Muscle layer of duodenum (tissue), 2 donors: ENCODE measurements around the gene DLST.

Experiments used
- H3K27ac ChIP-seq: one replicate; pipeline ENCODE4 v1.7.0; 2013; ENCODE audit warnings: mild to moderate bottlenecking, low read length
- H3K27me3 ChIP-seq: one replicate; pipeline ENCODE4 v1.7.0; 2013; ENCODE audit warnings: low read depth, mild to moderate bottlenecking, control low read depth, low read length
- H3K36me3 ChIP-seq, 2 donors: one replicate each; pipeline ENCODE4 v1.7.0; 2013; ENCODE audit warnings: low read length in 2 of 2, control low read depth in 1 of 2, mild to moderate bottlenecking in 1 of 2; ENCODE audit not compliant: insufficient read depth in 2 of 2, control insufficient read depth in 1 of 2
- H3K4me1 ChIP-seq, 2 donors: one replicate each; pipeline ENCODE4 v1.7.0; 2013; ENCODE audit warnings: low read length in 2 of 2, mild to moderate bottlenecking in 2 of 2, control low read depth in 1 of 2, moderate library complexity in 1 of 2; ENCODE audit not compliant: insufficient read depth in 2 of 2, control insufficient read depth in 1 of 2
- H3K4me3 ChIP-seq, 2 donors: one replicate each; pipeline ENCODE4 v1.7.0; 2013; ENCODE audit warnings: low read length in 2 of 2, low read depth in 1 of 2, mild to moderate bottlenecking in 1 of 2
- H3K9me3 ChIP-seq, 2 donors: one replicate each; pipeline ENCODE4 v1.7.0; 2013; ENCODE audit warnings: low read length in 2 of 2, control low read depth in 1 of 2, mild to moderate bottlenecking in 1 of 2; ENCODE audit not compliant: control insufficient read depth in 1 of 2
- donor health status: healthy.

The DLST gene

DNA sequence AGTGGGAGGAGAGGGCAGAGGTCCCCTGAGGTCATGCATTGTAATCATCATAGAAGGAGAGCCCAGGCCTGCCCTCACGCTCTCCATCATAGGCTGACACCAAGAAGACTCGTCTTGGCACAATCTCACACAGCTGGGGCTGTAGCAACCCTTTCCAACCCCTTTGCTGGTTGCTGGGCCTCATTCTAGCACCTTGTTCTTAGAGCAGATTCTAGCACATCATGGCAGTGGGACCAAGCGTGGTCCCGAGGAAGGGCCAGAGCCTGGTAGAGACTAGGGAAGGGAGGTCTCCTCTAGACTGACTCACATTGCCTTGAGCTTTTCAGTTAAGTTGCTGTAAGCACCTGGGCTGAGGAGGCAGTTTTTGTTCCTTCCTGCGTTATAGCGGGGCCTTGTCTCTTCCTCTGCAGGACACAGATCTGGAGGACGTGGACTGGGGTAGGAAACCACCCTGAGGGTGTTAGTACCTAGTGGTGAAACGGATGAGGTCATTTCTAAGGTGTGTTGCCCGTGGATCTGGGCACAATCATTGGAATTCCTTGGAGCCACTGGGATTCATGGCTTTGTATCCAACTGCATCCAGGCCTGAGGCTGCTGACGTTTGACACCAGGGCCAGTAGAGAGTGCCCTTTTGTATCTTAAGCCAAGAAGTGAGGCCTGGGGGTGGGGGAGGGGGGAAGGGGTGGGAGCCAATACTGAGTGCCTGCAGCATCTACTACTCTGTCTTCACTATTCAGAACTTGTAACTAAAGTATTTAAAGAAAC is 21.4 kb downstream of the DLST start:
- no peak overlapping the region for H3K27ac ChIP-seq
- no peak overlapping the region for H3K4me3 ChIP-seq
- peaks cover 5 to 25% of the 10 kb centered on the region in 2 donors for H3K4me1 ChIP-seq
- H3K9me3 ChIP-seq = no peaks in the 10 kb centered on the region
- H3K27me3 ChIP-seq = no peaks in the 10 kb centered on the region
- H3K36me3 ChIP-seq = peaks cover 66 to 67% of the 10 kb centered on the region in 2 donors

DNA sequence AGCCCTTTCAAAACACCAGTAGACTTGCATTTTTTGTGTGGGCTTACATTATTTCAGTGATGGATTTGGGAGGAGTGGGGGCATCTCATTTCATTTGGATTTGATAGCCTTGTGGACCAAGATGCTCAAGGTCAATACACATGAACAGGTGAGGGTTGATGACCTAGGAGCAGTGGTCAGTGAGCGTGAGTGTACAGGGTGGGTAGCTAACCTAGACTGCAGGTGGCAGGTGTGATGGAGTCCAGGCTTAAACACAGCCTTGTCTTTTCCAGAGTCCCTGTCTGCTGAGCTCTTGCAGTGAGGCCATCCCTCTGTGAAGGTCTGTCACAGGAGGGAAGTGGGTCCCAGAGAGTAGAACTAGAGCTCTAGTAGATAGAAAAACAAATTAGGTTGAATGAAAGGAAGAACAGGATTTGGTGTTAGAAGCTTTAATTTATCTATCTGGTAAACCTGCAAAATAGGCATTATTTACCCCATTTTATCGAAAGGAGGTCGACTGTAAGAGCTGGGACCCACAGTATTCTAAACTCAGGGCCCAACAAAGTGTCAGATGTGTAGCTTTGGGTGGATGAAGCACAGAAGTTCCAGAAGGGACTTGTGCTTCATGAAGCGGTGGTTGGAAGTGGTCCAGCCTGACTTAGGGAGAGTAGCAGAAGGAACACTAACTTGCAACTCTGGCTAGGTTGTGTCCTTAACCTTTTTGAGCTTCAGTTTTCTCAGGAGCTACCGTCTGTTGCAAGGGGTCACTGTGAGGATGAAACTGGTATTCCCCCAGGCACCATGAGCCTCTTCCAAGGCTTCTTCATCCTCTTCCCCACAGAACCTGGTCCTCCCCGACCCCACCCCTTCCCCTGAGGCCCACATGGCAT is 23.2 kb downstream of the DLST start:
- no peak overlapping the region for H3K27ac ChIP-seq
- H3K9me3 ChIP-seq = no peaks in the 10 kb centered on the region
- peaks cover 49 to 50% of the 10 kb centered on the region in 2 donors for H3K36me3 ChIP-seq
- peaks cover 5 to 26% of the 10 kb centered on the region in 2 donors for H3K4me1 ChIP-seq
- no peak overlapping the region for H3K4me3 ChIP-seq
- H3K27me3 ChIP-seq = no peaks in the 10 kb centered on the region

DNA sequence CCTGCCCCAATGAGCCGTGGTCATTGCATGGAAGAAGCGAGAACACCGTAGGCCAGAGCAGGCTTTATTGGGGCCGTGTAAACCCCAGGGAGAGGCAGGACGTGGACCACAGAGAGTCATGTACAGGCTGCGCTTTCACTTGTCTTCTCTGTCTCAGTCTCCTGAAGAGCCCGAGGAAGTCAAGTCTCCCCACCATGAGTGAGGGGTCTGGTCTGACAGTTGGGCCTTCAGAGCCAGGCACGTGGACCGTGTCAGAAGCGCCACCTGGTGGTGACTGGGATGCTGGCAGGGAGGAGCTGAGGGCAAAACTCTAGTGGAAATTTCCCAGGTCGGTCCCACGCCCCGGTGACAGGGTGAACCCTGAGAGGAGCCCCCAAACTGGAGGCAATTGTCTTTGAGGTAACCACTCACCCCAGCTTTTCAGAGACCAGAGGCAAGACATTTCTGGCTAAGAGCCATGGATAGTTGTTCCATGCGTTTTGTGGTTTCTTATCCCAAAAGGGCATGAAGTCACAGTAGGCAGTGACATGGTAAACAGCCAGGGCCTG is 24.0 kb downstream of the DLST start:
- H3K4me3 ChIP-seq = no peak overlapping the region
- H3K9me3 ChIP-seq = no peaks in the 10 kb centered on the region
- peaks cover 41 to 42% of the 10 kb centered on the region in 2 donors for H3K36me3 ChIP-seq
- no peak overlapping the region for H3K27ac ChIP-seq
- H3K27me3 ChIP-seq = no peaks in the 10 kb centered on the region
- peaks cover 5 to 26% of the 10 kb centered on the region in 2 donors for H3K4me1 ChIP-seq

DNA sequence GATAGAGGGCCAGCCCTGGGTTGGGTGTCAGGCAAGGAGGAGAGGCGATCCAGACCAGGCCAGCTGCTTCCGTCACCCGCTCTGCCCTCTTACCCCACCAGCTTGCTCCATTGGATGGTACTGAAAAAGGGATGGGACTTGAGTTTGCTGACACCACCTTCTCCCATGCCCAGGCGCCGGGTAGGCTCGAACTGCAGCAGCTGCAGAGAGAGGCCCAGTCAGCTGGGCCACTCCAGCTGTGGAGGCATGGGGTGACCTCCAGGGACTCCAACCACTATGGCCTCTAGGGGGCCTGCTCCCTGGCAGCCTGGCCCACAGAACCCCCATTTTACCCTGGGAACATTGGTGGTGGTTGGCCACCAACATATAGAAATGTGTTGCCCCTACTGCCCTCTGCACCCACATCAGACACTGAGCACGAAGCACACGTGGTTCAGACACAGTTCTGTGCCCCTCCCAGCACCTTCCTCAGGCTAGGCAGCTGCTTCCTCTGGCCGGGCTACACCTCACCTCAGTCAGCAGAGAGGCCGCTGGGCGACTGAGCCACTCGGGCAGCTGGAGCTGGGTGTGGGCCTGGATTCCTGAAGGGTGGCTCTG is 25.3 kb downstream of the DLST start:
- Histone ChIP-seq H3K4me1 (peaks cover 5 to 26% of the 10 kb centered on the region in 2 donors), H3K36me3 (peaks cover 27 to 28% of the 10 kb centered on the region in 2 donors)

GRCh38 chr14:74907744-74908143 is 26.0 kb downstream of the DLST start:
- H3K4me3 ChIP-seq = no peak overlapping the region
- H3K9me3 ChIP-seq = no peaks in the 10 kb centered on the region
- H3K36me3 ChIP-seq = peaks cover 20 to 21% of the 10 kb centered on the region in 2 donors
- no peak overlapping the region for H3K27ac ChIP-seq
- peaks cover 5 to 26% of the 10 kb centered on the region in 2 donors for H3K4me1 ChIP-seq
- H3K27me3 ChIP-seq = no peaks in the 10 kb centered on the region

More for the DNA sequence above, 25.3 kb downstream of the DLST start:
- H3K9me3 ChIP-seq = no peaks in the 10 kb centered on the region
- H3K27ac ChIP-seq = no peak overlapping the region
- no peaks in the 10 kb centered on the region for H3K27me3 ChIP-seq
- no peak overlapping the region for H3K4me3 ChIP-seq

DNA sequence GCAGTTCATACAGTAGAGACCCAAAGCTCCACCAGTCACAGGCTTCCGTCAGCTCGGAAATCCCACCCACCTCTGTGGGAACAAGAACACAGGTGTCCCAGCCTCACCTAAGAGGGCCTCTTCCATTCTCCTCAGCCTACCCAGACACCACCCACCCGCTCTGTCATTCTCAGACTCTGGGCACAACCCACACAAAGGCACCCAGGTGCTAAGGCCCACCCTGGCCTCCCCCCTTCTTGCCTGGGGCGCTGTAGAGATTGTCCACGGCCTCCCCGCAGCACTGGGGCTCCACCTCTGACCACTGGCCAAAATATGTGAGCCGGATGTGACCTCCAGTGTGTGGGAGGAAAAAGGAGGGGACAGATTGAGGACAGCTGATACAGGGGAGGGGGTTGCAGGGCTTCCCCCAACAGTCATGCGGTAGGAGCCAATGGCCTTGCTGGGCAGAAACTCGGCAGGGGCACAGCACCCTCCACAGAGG is 27.2 kb downstream of the DLST start:
- Histone ChIP-seq H3K36me3 (peaks cover 12 to 14% of the 10 kb centered on the region in 2 donors), H3K27me3 (no peaks in the 10 kb centered on the region), H3K9me3 (no peaks in the 10 kb centered on the region), H3K4me1 (peaks cover 5 to 26% of the 10 kb centered on the region in 2 donors), H3K27ac (no peak overlapping the region), H3K4me3 (no peak overlapping the region)

DNA sequence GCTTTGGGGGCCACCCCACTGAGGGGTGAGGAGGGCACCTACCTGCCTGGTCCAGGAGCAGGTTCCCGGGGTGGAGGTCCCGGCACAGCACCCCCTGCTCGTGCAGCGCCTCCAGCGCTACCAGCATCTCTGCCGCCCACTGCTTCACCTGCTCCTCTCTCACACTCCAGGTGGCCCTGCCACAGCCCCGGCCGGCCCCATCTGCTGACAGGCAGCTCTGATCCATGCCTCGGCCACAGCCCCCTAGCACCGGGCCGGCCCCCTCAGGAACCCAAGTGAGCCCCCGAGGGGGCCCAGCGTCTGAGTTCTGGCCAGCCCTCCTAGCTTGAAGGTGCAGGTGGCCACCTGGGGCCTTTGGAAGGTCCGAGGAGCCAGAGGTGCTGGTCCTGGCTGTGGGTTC is 27.8 kb downstream of the DLST start:
- Histone ChIP-seq H3K27ac (no peak overlapping the region), H3K9me3 (no peaks in the 10 kb centered on the region), H3K27me3 (no peaks in the 10 kb centered on the region), H3K36me3 (peaks cover 6 to 8% of the 10 kb centered on the region in 2 donors), H3K4me1 (peaks cover 10 to 26% of the 10 kb centered on the region in 2 donors), H3K4me3 (no peak overlapping the region)

DNA sequence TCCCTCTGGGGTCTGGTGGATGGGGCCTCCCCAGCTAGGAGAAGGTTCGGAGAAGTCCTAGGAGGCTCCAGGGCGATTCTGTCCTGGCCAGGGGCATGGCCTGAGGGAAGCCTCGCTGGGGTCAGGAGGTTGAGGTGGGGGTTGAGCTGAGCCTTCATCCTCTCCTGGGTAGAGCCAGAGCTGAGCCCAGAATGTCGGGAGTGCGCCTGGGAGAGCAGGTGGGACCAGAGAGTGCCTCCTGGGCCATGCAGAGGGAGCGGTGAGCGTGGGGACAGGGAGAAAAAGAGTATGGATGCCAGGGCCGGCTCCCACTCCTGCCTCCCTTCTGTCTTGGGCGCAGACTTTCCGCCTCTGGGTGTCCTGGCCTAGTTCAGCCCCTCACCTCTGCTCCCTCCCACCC is 28.2 kb downstream of the DLST start:
- Histone ChIP-seq H3K9me3 (no peaks in the 10 kb centered on the region), H3K4me3 (no peak overlapping the region), H3K27me3 (no peaks in the 10 kb centered on the region), H3K36me3 (peaks cover 3 to 4% of the 10 kb centered on the region in 2 donors), H3K27ac (no peak overlapping the region), H3K4me1 (peaks cover 10 to 25% of the 10 kb centered on the region in 2 donors)

GRCh38 chr14:74910556-74910955 is 28.8 kb downstream of the DLST start:
- H3K27me3 ChIP-seq = no peaks in the 10 kb centered on the region
- no peak overlapping the region for H3K4me3 ChIP-seq
- peaks cover 10 to 18% of the 10 kb centered on the region in 2 donors for H3K4me1 ChIP-seq
- no peaks in the 10 kb centered on the region for H3K9me3 ChIP-seq
- peaks cover 0 to 4% of the 10 kb centered on the region in 2 donors for H3K36me3 ChIP-seq
- no peak overlapping the region for H3K27ac ChIP-seq

- no peaks in the 10 kb centered on the region for H3K9me3 ChIP-seq
- H3K4me1 ChIP-seq = peaks cover 10 to 17% of the 10 kb centered on the region in 2 donors
- peaks cover 0 to 4% of the 10 kb centered on the region in 2 donors for H3K36me3 ChIP-seq
- no peak overlapping the region for H3K27ac ChIP-seq
- no peaks in the 10 kb centered on the region for H3K27me3 ChIP-seq
- no peak overlapping the region for H3K4me3 ChIP-seq
These were observed 29.5 kb downstream of the DLST start for GRCh38 chr14:74911221-74911620.

GRCh38 chr14:74911704-74912103 is 30.0 kb downstream of the DLST start:
- peaks cover 0 to under 1% of the 10 kb centered on the region in 2 donors for H3K36me3 ChIP-seq
- H3K4me3 ChIP-seq = no peak overlapping the region
- no peak overlapping the region for H3K27ac ChIP-seq
- H3K27me3 ChIP-seq = no peaks in the 10 kb centered on the region
- peaks cover 10 to 21% of the 10 kb centered on the region in 2 donors for H3K4me1 ChIP-seq
- no peaks in the 10 kb centered on the region for H3K9me3 ChIP-seq
